ENCODE data around the gene GET3. TPM values are rescaled to one million over a fixed set of nuclear protein-coding genes. Genes with fewer than 3 reads are reported as not detected.
A peak's percentile ranks its signal among the peaks of the same experiment; 100 is the strongest.

GET3 gene
- polyA plus RNA-seq, 5 donors, result 52.8 to 70.1 (median 53.8) TPM

- no peak for DNase-seq
Measured at GRCh38 chr19:12749938-12750521, 12.7 kb downstream of the GET3 start.

- DNase-seq, result no peak
Measured at GRCh38 chr19:12750851-12751250, 13.6 kb downstream of the GET3 start.

GRCh38 chr19:12751635-12752034, 14.3 kb downstream of the GET3 start, which contains the start of gene BEST2:
Gene BEST2, plus strand, starts transcription at chr19:12751791. Its CDS starts 802 bp downstream, at chr19:12752593.
- DNase-seq, result no peak

- DNase-seq, result no peak
Measured at GRCh38 chr19:12752056-12752781, 14.9 kb downstream of the GET3 start.

GRCh38 chr19:12754465-12755196, 17.3 kb downstream of the GET3 start:
- DNase-seq, result no peak

- no peak for DNase-seq
Measured at GRCh38 chr19:12756150-12756883, 19.0 kb downstream of the GET3 start.

- DNase-seq, result peak in 1 of 2 donors; percentile 58
Measured at GRCh38 chr19:12757544-12758274, 20.4 kb downstream of the GET3 start.

GRCh38 chr19:12759686-12760085, 22.4 kb downstream of the GET3 start:
- no peak for DNase-seq

GRCh38 chr19:12763100-12763499, 25.8 kb downstream of the GET3 start:
- DNase-seq, result no peak

GRCh38 chr19:12764698-12765097, 27.4 kb downstream of the GET3 start:
- DNase-seq, result no peak

GRCh38 chr19:12766051-12766521, 28.8 kb downstream of the GET3 start:
- peak; percentile 49 to 71 for DNase-seq

- no peak for DNase-seq
Measured at GRCh38 chr19:12767150-12767549, 29.9 kb downstream of the GET3 start.

- no peak for DNase-seq
Measured at GRCh38 chr19:12767666-12768065, 30.4 kb downstream of the GET3 start.

GRCh38 chr19:12769689-12770088, 32.4 kb downstream of the GET3 start:
- no peak for DNase-seq

GRCh38 chr19:12770922-12771321, 33.6 kb downstream of the GET3 start:
- no peak for DNase-seq

GRCh38 chr19:12772323-12772722, 35.0 kb downstream of the GET3 start:
- no peak for DNase-seq

GRCh38 chr19:12773571-12773970, 36.3 kb downstream of the GET3 start:
- no peak for DNase-seq

- DNase-seq, result peak; percentile 69 to 79
Measured at GRCh38 chr19:12774588-12775555, 37.6 kb downstream of the GET3 start, which contains the start of gene HOOK2. Gene HOOK2, minus strand, starts transcription at chr19:12775552. Its CDS starts 103 bp downstream, at chr19:12775449.

GRCh38 chr19:12777217-12778016, 40.1 kb downstream of the GET3 start:
- peak; percentile 65 to 73 for DNase-seq

Measured in right lung (tissue), 5 donors.